OCI-LY3 (cell line): Measurements from ENCODE around the gene CLDN5.

Experiments used
- CTCF ChIP-seq: fragments of 200-600, 300-600 bp; sonication (generic); IDR thresholded peaks from 2 replicates; pipeline ENCODE4 v1.5.1; 2014; ENCODE audit warnings: antibody characterized with exemption, low read length, low read depth
- EZH2phosphoT487 ChIP-seq: fragments of 200-600 bp; shearing (Covaris generic); IDR thresholded peaks from 2 replicates; pipeline ENCODE4 v1.6.1; 2018; ENCODE audit warnings: antibody characterized with exemption, mixed run types, low read depth

DNA sequence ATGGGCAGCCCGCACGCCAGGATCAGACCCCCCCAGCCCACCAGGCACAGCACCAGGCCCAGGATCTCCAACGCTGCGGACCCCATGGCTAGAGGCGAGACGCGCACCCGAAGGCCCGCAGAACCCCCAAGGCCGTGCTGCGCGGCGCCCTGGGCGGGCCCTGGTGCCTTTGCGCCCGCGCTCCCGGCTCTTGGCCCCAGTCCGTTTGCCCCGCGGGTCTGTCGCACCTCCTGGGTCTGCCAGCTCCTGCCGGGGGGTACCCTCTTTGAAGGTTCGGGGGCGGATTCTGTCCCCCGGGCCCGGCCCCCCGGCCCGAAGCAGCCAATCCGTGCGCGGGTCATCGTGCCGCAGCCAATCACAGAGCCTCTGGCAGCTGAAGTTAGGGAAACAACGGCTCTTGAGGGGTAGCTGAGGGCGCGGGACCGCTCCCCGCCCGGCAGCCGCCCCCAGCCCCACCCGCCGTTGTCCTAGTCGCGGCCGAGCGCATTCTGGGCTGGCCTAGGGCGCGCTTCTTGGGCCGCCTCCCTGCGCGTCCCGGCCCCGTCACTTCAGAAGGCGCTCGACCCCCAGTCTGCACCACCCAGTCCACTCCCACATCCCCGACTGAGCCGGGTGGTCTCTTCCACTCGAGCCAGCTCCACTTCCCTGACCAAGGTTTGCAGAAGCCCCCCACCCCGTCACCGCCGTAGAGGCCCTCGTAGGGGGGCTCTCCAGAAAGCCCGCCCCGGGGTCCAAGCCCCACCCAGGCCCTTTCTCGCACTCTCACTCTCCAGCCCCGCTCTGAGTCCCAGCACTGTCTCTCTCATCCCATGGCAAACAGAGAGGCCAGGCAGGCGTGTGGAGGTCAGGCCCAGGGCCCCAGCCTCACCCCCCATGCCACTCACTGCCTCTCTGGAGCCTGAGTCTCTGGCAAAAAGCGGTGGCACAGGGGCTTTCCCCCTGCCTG, at the start of gene CLDN5:
- no peak for TF ChIP-seq CTCF
- no peak for TF ChIP-seq EZH2phosphoT487
